Neural progenitor cell (in vitro differentiated cells): Measurements from ENCODE around the gene TMPRSS9. TPM values are rescaled to one million over a fixed set of nuclear protein-coding genes. Genes with fewer than 3 reads are reported as not detected.
"Not testable (repeated sequence)": the region's sequence is repeated elsewhere in the genome, so short reads cannot be mapped to it uniquely, and the experiment has no call there.

Experiments used
- DNase-seq: peaks from one replicate; pipeline ENCODE4 v3.0.0-alpha.2; 2016; ENCODE audit warnings: low spot score
- H2AFZ ChIP-seq: fragments of 200-600 bp; sonication (generic); replicated peaks from 2 replicates; pipeline ENCODE4 v1.6.1; 2016; ENCODE audit warnings: antibody characterized with exemption
- H3F3A ChIP-seq: fragments of 200-600 bp; sonication (generic); 2 replicates; pipeline ENCODE4 v1.6.1; 2016; ENCODE audit warnings: antibody characterized with exemption, low read depth
- H3K27ac ChIP-seq: fragments of 200-600 bp; sonication (generic); 2 replicates; pipeline ENCODE4 v1.5.1; 2016; ENCODE audit warnings: mild to moderate bottlenecking
- H3K27me3 ChIP-seq: fragments of 200-600 bp; sonication (generic); 2 replicates; pipeline ENCODE4 v1.6.1; 2016; ENCODE audit warnings: mild to moderate bottlenecking, moderate library complexity
- H3K36me3 ChIP-seq: fragments of 200-600 bp; sonication (generic); 2 replicates; pipeline ENCODE4 v1.5.1; 2016
- H3K4me1 ChIP-seq: fragments of 200-600 bp; sonication (generic); 2 replicates; pipeline ENCODE4 v1.6.1; 2016; ENCODE audit warnings: mixed run types
- H3K4me2 ChIP-seq: fragments of 200-600 bp; sonication (generic); 2 replicates; pipeline ENCODE4 v1.6.1; 2016
- H3K4me3 ChIP-seq: fragments of 200-600 bp; sonication (generic); 2 replicates; pipeline ENCODE4 v1.5.1; 2016
- H3K79me2 ChIP-seq: fragments of 200-600 bp; sonication (generic); 2 replicates; pipeline ENCODE4 v1.6.1; 2016; ENCODE audit warnings: low read depth
- H3K9ac ChIP-seq: fragments of 200-600 bp; sonication (generic); 2 replicates; pipeline ENCODE4 v1.6.1; 2016
- H3K9me3 ChIP-seq: fragments of 200-600 bp; sonication (generic); 2 replicates; pipeline ENCODE4 v1.5.1; 2016; ENCODE audit warnings: low read depth
- H4K20me1 ChIP-seq: fragments of 200-600 bp; sonication (generic); 2 replicates; pipeline ENCODE4 v1.6.1; 2016; ENCODE audit warnings: low read depth
- H3K27ac Mint-ChIP-seq: 3 replicates; pipeline ENCODE4 v1.8.0; 2021; ENCODE audit warnings: mixed read lengths
- H3K27me3 Mint-ChIP-seq: 2 replicates; pipeline ENCODE4 v1.8.0; 2022; ENCODE audit warnings: low read depth, mild to moderate bottlenecking, inconsistent platforms, moderate library complexity, mixed read lengths; ENCODE audit not compliant: insufficient read depth
- H3K36me3 Mint-ChIP-seq: 3 replicates; pipeline ENCODE4 v1.8.0; 2021; ENCODE audit warnings: mixed read lengths
- H3K4me1 Mint-ChIP-seq: 3 replicates; pipeline ENCODE4 v1.8.0; 2021; ENCODE audit warnings: mixed read lengths
- H3K4me3 Mint-ChIP-seq: 3 replicates; pipeline ENCODE4 v1.8.0; 2021; ENCODE audit warnings: mild to moderate bottlenecking, moderate library complexity, mixed read lengths
- H3K9me3 Mint-ChIP-seq: 3 replicates; pipeline ENCODE4 v1.8.0; 2020; ENCODE audit warnings: mixed read lengths
- EZH2 ChIP-seq: fragments of 200-600 bp; sonication (generic); IDR thresholded peaks from 2 replicates; pipeline ENCODE4 v1.6.1; 2017; ENCODE audit warnings: antibody characterized with exemption, mild to moderate bottlenecking, moderate library complexity
- EZH2phosphoT487 ChIP-seq: fragments of 200-600 bp; sonication (generic); IDR thresholded peaks from 2 replicates; pipeline ENCODE4 v1.6.1; 2017; ENCODE audit warnings: antibody characterized with exemption
- total RNA-seq: library from RNA; depleted of rRNA; stranded (reverse); fragments of >200 nt; gene quantifications from 2 replicates; pipeline ENCODE4 v1.2.3, GENCODE V29; 2015; ENCODE audit warnings: low replicate concordance
- TF ChIP-seq, protein P1 (sequence below): fragments of 200-600 bp; sonication (generic); IDR thresholded peaks from 2 replicates; pipeline ENCODE4 v1.5.1; 2017; ENCODE audit warnings: antibody characterized with exemption, mild to moderate bottlenecking

Gene TMPRSS9
- total RNA-seq, 1 donor from 2014 or later: not detected

- Histone ChIP-seq H3K4me2 (no peak overlapping the region), H3K9ac (no peak overlapping the region), H3K27me3 (no peaks in the 10 kb centered on the region), H3F3A (no peaks in the 10 kb centered on the region), H3K27ac (no peak overlapping the region), H3K36me3 (no peaks in the 10 kb centered on the region), H2AFZ (no peak overlapping the region), H3K9me3 (no peaks in the 10 kb centered on the region), H4K20me1 (no peaks in the 10 kb centered on the region), H3K79me2 (no peaks in the 10 kb centered on the region), H3K4me3 (no peak overlapping the region), H3K4me1 (no peaks in the 10 kb centered on the region)
- no peaks in the 10 kb centered on the region for H3K9me3 Mint-ChIP-seq
- H3K27ac Mint-ChIP-seq: peak overlapping the region; percentile 44
- H3K36me3 Mint-ChIP-seq: no peaks in the 10 kb centered on the region
- peaks cover 18% of the 10 kb centered on the region for H3K27me3 Mint-ChIP-seq
- peaks cover 18% of the 10 kb centered on the region for H3K4me1 Mint-ChIP-seq
- TF ChIP-seq EZH2phosphoT487 (no peak), EZH2 (no peak)
- TF ChIP-seq, protein P1, sequence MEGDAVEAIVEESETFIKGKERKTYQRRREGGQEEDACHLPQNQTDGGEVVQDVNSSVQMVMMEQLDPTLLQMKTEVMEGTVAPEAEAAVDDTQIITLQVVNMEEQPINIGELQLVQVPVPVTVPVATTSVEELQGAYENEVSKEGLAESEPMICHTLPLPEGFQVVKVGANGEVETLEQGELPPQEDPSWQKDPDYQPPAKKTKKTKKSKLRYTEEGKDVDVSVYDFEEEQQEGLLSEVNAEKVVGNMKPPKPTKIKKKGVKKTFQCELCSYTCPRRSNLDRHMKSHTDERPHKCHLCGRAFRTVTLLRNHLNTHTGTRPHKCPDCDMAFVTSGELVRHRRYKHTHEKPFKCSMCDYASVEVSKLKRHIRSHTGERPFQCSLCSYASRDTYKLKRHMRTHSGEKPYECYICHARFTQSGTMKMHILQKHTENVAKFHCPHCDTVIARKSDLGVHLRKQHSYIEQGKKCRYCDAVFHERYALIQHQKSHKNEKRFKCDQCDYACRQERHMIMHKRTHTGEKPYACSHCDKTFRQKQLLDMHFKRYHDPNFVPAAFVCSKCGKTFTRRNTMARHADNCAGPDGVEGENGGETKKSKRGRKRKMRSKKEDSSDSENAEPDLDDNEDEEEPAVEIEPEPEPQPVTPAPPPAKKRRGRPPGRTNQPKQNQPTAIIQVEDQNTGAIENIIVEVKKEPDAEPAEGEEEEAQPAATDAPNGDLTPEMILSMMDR: no peak
- no peak for DNase-seq
- no peak overlapping the region for H3K4me3 Mint-ChIP-seq
Measured at GRCh38 chr19:2389594-2389993, 29.5 kb downstream of the TMPRSS9 start.

DNA sequence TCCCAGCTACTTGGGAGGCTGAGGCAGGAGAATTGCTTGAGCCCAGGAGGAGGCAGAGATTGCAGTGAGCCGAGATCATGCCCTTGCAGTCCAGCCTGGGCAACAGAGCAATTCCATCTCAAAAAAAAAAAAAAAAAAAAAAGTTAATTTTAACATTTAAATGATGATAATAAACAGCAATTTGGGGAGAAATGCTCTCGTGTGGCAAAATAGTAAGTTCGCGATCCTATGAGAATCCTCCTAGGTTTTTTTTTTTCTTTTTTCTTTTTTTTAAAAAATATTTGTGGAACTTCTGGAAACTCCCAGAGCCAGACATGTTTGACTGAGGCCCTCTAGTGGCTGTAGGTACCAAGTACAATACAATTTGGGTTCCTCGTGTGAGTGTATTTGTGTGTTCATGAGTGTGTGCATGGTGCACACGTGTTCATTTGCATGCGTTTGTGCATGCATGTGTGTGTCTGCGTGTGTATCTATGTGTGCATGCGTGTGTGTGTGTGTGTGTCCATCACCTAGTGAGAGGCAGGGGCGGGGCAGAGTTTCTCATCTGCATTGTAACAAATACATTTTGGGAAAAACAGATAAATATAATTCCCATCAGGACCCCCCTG is 31.2 kb downstream of the TMPRSS9 start:
- Histone ChIP-seq H3K9ac (no peak overlapping the region), H3K4me2 (no peak overlapping the region), H3K79me2 (no peaks in the 10 kb centered on the region), H3K4me3 (no peak overlapping the region), H3K9me3 (no peaks in the 10 kb centered on the region), H3K4me1 (no peaks in the 10 kb centered on the region), H3K36me3 (no peaks in the 10 kb centered on the region), H3K27ac (no peak overlapping the region), H3K27me3 (no peaks in the 10 kb centered on the region), H3F3A (no peaks in the 10 kb centered on the region), H4K20me1 (no peaks in the 10 kb centered on the region), H2AFZ (no peak overlapping the region)
- H3K36me3 Mint-ChIP-seq: no peaks in the 10 kb centered on the region
- H3K4me1 Mint-ChIP-seq: peaks cover 15% of the 10 kb centered on the region
- no peak overlapping the region for H3K27ac Mint-ChIP-seq
- H3K4me3 Mint-ChIP-seq: peak overlapping the region; percentile 18
- peaks cover 13% of the 10 kb centered on the region for H3K27me3 Mint-ChIP-seq
- DNase-seq: peak; percentile 73
- no peaks in the 10 kb centered on the region for H3K9me3 Mint-ChIP-seq
- TF ChIP-seq, protein P1: peak; percentile 86
- no peak for TF ChIP-seq EZH2phosphoT487
- TF ChIP-seq EZH2: no peak

DNA sequence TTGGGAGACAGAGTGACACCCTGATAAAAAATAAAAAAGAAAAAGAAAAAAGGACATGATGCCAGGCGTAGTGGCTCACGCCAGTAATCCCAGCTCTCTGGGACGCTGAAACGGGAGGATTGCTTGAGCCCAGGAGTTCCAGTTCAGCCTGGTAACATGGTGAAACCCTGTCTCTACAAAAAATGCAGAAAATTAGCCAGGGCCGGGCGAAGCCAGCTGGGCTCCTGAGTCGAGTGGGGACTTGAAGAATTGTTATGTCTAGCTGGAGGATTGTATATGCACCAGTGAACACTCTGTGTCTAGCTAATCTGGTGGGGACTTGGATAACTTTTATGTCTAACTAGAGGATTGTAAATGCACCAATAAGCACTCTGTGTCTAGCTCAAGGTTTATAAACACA is 32.3 kb downstream of the TMPRSS9 start:
- Histone ChIP-seq H3K36me3 (no peaks in the 10 kb centered on the region), H2AFZ (no peak overlapping the region), H3K79me2 (no peaks in the 10 kb centered on the region), H3K4me2 (no peak overlapping the region), H3K27me3 (no peaks in the 10 kb centered on the region), H3K9ac (no peak overlapping the region), H4K20me1 (no peaks in the 10 kb centered on the region), H3K27ac (no peak overlapping the region), H3K9me3 (no peaks in the 10 kb centered on the region), H3F3A (no peaks in the 10 kb centered on the region), H3K4me3 (no peak overlapping the region), H3K4me1 (no peaks in the 10 kb centered on the region)
- Mint-ChIP-seq H3K4me1 (peaks cover 13% of the 10 kb centered on the region), H3K27ac (no peak overlapping the region), H3K9me3 (no peaks in the 10 kb centered on the region), H3K27me3 (peaks cover 15% of the 10 kb centered on the region), H3K4me3 (peak overlapping the region; percentile 18), H3K36me3 (no peaks in the 10 kb centered on the region)
- no peak for DNase-seq
- TF ChIP-seq EZH2 (no peak), EZH2phosphoT487 (no peak)
- TF ChIP-seq, protein P1: no peak

DNA sequence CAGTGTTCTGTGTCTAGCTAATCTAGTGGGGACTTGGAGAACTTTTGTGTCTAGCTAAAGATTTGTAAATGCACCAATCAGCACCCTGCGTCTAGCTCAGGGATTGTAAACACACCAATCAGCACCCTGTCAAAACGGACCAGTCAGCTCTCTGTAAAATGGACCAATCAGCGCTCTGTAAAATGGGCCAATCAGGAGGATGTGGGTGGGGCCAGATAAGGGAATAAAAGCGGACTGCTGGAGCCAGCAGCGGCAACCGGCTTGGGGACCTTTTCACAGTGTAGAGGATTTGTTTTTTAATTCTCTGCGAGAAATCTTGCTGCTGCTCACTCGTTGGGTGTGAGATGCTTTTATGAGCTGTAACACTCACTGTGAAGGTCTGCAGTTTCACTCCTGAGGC is 32.8 kb downstream of the TMPRSS9 start:
- not testable (repeated sequence) for H3K4me3 ChIP-seq, H3K36me3 ChIP-seq, H3K4me1 ChIP-seq, H3K4me1 Mint-ChIP-seq, H3F3A ChIP-seq, H2AFZ ChIP-seq, H3K27ac ChIP-seq, H3K9ac ChIP-seq, H3K27ac Mint-ChIP-seq, H3K36me3 Mint-ChIP-seq, H4K20me1 ChIP-seq, H3K79me2 ChIP-seq, DNase-seq, H3K9me3 Mint-ChIP-seq, H3K9me3 ChIP-seq, H3K4me3 Mint-ChIP-seq, H3K27me3 ChIP-seq, H3K4me2 ChIP-seq
- H3K27me3 Mint-ChIP-seq: peaks cover 15% of the 10 kb centered on the region
